Measurements from ENCODE around the gene TSC22D1. TPM values are rescaled to one million over a fixed set of nuclear protein-coding genes. Genes with fewer than 3 reads are reported as not detected.

The TSC22D1 gene
- total RNA-seq, 2 experiments from 2014 or later, result 14.6 to 27.7 TPM

DNA sequence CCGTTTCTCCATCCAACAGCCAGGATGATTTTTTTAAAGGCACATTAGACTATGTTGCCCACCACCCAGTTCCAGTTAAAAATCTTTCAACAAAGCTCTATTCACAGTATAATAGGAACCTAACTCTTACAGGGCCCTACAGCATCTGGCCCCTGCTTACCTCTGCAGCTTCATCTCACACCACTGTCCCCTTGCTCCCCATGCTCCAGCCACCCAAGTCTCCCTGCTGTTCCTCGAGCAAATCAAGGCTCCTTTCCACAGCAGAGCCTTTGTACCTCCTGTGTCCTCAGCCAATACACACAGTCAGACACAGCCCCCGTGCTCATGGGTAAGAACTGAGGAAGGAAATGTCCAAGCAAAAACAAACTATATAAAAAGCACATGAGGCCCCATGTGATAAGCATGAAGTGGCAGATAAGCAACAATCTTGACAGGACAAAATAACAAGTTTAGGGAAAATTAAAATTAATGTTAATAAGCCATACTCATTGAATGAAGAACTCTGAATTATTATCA lies 67.5 kb downstream of the TSC22D1 start:
- Histone ChIP-seq H3K4me3 (ENCODE audit: low read depth, low read length, poor library complexity, severe bottlenecking) (no peak overlapping the region), H3K27ac (ENCODE audit: low read depth, low read length, poor library complexity, severe bottlenecking) (no peak overlapping the region), H3K9me2 (ENCODE audit: insufficient read depth, low read length) (no peaks in the 10 kb centered on the region), H3K4me2 (ENCODE audit: low read length) (no peak overlapping the region), H3K36me3 (ENCODE audit: insufficient read depth, low read length) (no peaks in the 10 kb centered on the region), H2AFZ (ENCODE audit: low read length) (no peak overlapping the region), H3K4me1 (ENCODE audit: insufficient read depth, low read length, poor library complexity, severe bottlenecking) (no peaks in the 10 kb centered on the region), H3K79me2 (ENCODE audit: insufficient read depth, low read depth, low read length) (no peaks in the 10 kb centered on the region), H3K9me3 (ENCODE audit: low read length) (no peaks in the 10 kb centered on the region), H4K20me1 (ENCODE audit: insufficient read depth, low read length) (no peaks in the 10 kb centered on the region)
- POLR2A ChIA-PET, result interaction anchor here (0.9 to 1.0 kb wide), 2 partner anchors 17 to 29 kb away, joined by 3 to 5 read pairs; no protein-coding TSS in a partner anchor
- DNase-seq (ENCODE audit: low spot score), result no peak
- TF ChIP-seq, protein P1, sequence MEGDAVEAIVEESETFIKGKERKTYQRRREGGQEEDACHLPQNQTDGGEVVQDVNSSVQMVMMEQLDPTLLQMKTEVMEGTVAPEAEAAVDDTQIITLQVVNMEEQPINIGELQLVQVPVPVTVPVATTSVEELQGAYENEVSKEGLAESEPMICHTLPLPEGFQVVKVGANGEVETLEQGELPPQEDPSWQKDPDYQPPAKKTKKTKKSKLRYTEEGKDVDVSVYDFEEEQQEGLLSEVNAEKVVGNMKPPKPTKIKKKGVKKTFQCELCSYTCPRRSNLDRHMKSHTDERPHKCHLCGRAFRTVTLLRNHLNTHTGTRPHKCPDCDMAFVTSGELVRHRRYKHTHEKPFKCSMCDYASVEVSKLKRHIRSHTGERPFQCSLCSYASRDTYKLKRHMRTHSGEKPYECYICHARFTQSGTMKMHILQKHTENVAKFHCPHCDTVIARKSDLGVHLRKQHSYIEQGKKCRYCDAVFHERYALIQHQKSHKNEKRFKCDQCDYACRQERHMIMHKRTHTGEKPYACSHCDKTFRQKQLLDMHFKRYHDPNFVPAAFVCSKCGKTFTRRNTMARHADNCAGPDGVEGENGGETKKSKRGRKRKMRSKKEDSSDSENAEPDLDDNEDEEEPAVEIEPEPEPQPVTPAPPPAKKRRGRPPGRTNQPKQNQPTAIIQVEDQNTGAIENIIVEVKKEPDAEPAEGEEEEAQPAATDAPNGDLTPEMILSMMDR (conservative IDR thresholded peaks at IDR 0.05; ENCODE audit: low read length), result no peak
- TF ChIP-seq EZH2phosphoT487 (IDR thresholded peaks at IDR 0.05; ENCODE audit: borderline replicate concordance, low read depth, low read length), result no peak
- CTCF ChIA-PET (ENCODE audit: unreplicated experiment), result no interaction called here
- intact Hi-C loops (cut with micrococcal nuclease; ENCODE audit: unreplicated experiment), result no loop called here
- no TSS peak for BruUV-seq (replicated peaks)

DNA sequence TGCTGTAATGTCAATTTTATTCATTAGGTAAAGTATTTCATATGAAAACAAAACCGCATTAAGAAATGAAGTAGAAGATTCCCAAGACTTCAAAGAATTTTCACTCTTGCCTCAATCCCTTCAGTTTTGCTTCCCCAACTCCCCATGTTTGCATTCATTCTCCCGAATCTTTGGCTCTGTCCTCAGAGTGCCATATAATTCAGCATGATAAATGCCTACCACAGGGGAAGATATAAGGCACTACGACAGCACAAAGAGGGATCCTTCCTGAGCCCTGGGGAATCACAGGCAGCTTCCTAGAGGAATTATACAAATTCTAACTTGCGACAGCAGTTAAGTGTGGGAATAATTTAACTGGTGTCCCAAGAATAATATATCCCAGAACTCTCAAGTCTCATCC lies 68.5 kb downstream of the TSC22D1 start:
- Histone ChIP-seq H3K27ac (ENCODE audit: low read depth, low read length, poor library complexity, severe bottlenecking) (no peak overlapping the region), H3K9me3 (ENCODE audit: low read length) (no peaks in the 10 kb centered on the region), H3K4me2 (ENCODE audit: low read length) (no peak overlapping the region), H3K9me2 (ENCODE audit: insufficient read depth, low read length) (no peaks in the 10 kb centered on the region), H3K36me3 (ENCODE audit: insufficient read depth, low read length) (no peaks in the 10 kb centered on the region), H3K4me1 (ENCODE audit: insufficient read depth, low read length, poor library complexity, severe bottlenecking) (no peaks in the 10 kb centered on the region), H3K79me2 (ENCODE audit: insufficient read depth, low read depth, low read length) (no peaks in the 10 kb centered on the region), H3K4me3 (ENCODE audit: low read depth, low read length, poor library complexity, severe bottlenecking) (no peak overlapping the region), H4K20me1 (ENCODE audit: insufficient read depth, low read length) (no peaks in the 10 kb centered on the region), H2AFZ (ENCODE audit: low read length) (no peak overlapping the region)
- BruUV-seq (replicated peaks), result no TSS peak
- POLR2A ChIA-PET, result interaction anchor here (0.9 to 1.0 kb wide), 4 partner anchors 8 to 30 kb away, joined by 3 to 5 read pairs (median 4); no protein-coding TSS in a partner anchor
- TF ChIP-seq, protein P1 (conservative IDR thresholded peaks at IDR 0.05; ENCODE audit: low read length), result no peak
- TF ChIP-seq EZH2phosphoT487 (IDR thresholded peaks at IDR 0.05; ENCODE audit: borderline replicate concordance, low read depth, low read length), result no peak
- DNase-seq (ENCODE audit: low spot score), result no peak
- CTCF ChIA-PET (ENCODE audit: unreplicated experiment), result no interaction called here
- intact Hi-C loops (cut with micrococcal nuclease; ENCODE audit: unreplicated experiment), result no loop called here

DNA sequence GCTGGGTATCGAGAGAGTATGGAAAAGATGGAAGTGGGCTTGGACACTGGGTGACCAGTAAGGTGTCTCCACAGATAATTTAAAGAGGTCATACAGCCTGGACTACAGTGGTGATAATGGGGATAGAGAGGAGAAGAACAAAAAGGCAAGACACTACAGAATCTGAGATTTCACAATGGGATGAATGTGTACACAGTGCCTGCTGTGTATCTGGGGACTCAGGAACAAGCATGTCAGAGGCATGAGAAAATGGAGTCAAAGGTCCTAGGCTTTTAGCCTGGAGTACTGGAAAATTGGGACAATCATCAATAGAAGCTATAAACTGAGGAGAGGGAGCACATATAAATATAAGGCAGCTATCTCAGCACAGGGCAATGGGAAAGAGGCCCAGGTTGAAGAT lies 69.4 kb downstream of the TSC22D1 start:
- no peaks in the 10 kb centered on the region for H3K79me2 ChIP-seq (ENCODE audit: insufficient read depth, low read depth, low read length)
- H3K9me3 ChIP-seq (ENCODE audit: low read length), result no peaks in the 10 kb centered on the region
- no TSS peak for BruUV-seq (replicated peaks)
- TF ChIP-seq EZH2phosphoT487 (IDR thresholded peaks at IDR 0.05; ENCODE audit: borderline replicate concordance, low read depth, low read length), result no peak
- TF ChIP-seq, protein P1 (conservative IDR thresholded peaks at IDR 0.05; ENCODE audit: low read length), result no peak
- DNase-seq (ENCODE audit: low spot score), result no peak
- no peak overlapping the region for H2AFZ ChIP-seq (ENCODE audit: low read length)
- no peaks in the 10 kb centered on the region for H3K36me3 ChIP-seq (ENCODE audit: insufficient read depth, low read length)
- CTCF ChIA-PET (ENCODE audit: unreplicated experiment), result interaction anchor here (0.6 kb wide), 1 partner anchor 22 kb away, joined by 3 read pairs; no protein-coding TSS in a partner anchor
- POLR2A ChIA-PET, result interaction anchor here (1.0 kb wide), 1 partner anchor 9 kb away, joined by 5 read pairs; no protein-coding TSS in a partner anchor
- H3K27ac ChIP-seq (ENCODE audit: low read depth, low read length, poor library complexity, severe bottlenecking), result no peak overlapping the region
- no peak overlapping the region for H3K4me3 ChIP-seq (ENCODE audit: low read depth, low read length, poor library complexity, severe bottlenecking)
- no peaks in the 10 kb centered on the region for H4K20me1 ChIP-seq (ENCODE audit: insufficient read depth, low read length)
- H3K9me2 ChIP-seq (ENCODE audit: insufficient read depth, low read length), result no peaks in the 10 kb centered on the region
- no peaks in the 10 kb centered on the region for H3K4me1 ChIP-seq (ENCODE audit: insufficient read depth, low read length, poor library complexity, severe bottlenecking)
- intact Hi-C loops (cut with micrococcal nuclease; ENCODE audit: unreplicated experiment), result no loop called here
- H3K4me2 ChIP-seq (ENCODE audit: low read length), result no peak overlapping the region
